Activated CD8-positive, alpha-beta memory T cell treated with anti-CD3 and anti-CD28 coated beads, Interleukin-2, amount 50 U/mL, for 48 hours (primary cell): ENCODE results near the gene ZNF628.

ENCODE experiments used
- DNase-seq: peaks from one replicate; pipeline ENCODE4 v3.0.0-alpha.2; 2020

The ZNF628 gene

DNA sequence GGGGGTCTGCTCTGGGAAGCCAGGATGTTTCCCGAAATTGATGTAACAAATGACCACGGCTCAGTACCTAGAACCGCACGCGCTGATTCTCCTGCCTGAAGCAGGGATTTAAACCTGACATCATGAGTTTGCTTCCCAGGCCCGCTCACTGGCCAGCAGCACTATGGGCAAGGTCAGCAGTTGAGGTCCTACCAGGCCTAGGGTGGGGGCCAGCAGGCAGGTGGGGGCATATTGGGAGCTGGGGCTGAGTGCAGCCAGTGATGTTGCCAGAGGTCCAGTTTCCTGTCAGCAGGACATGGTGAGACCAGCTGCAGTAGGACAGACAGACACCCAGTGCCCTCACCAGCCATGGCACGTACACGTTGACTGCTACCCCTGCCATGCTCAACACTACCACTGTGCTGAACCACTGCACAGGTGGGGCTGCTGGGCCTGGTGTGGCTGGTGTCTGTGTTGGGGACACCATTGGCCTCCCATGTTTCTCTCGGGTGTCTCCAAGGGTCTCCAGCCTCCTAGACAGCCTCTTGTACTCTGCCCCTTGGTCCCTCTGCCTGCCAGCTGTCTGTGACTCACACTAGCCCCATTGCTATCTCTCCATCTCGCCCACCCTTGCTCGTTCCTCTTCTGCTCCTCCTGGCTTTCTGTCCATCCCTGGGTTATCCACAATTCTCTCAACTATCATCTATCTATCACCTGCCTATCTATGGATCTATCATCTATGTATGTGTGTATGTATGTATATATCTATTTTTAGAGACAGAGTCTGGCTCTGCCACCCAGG is 10.8 kb upstream of the ZNF628 start:
- no peak for DNase-seq

- DNase-seq: no peak
Observed at GRCh38 chr19:55466241-55466614, 10.2 kb upstream of the ZNF628 start.

DNA sequence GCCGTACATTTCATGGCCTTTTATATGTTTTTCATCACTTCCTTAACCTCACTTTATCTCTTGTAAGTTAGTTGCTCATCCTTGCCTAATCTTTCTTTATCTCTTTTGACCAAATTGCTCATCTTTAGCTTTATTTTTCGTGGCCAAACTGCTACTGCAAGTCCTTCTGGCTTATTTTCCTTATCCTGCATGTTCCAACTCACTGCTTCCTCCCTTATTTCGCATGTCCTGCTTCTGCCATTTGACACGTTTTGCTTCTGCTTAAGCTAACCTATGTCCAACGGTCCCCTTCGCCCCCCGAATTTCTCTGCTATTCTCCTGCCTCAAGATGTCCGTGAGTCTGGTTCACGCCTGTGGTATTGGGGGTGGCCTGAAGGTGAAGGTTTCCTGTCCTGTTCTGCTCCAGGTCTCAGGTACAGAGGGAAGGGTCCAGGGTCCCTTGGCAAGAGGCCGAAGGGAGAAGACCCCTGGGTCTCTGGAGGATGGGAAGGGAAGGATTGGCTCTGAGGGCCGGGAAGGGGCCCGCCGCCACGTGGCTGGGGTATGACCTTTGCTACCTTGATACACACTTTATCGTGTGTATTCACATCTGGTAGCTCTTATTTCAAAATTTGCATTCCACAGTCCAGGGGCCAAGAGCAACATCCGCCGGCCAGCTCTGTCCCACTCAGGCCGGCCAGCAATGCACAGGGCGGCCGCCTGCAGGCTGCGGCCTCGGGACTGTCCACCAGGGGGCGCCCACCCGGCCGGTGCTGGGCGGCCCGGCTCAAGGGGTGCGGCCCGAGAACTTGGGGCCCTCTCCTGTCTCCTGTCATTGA is 9.0 kb upstream of the ZNF628 start:
- peak; percentile 96 for DNase-seq

GRCh38 chr19:55468054-55468393 is 8.4 kb upstream of the ZNF628 start:
- no peak for DNase-seq

GRCh38 chr19:55471266-55471665 is 5.2 kb upstream of the ZNF628 start:
- DNase-seq: no peak

- DNase-seq: no peak
Observed at GRCh38 chr19:55472463-55472862, 4.0 kb upstream of the ZNF628 start.

- no peak for DNase-seq
Observed at GRCh38 chr19:55473225-55474012, 3.0 kb upstream of the ZNF628 start.

DNA sequence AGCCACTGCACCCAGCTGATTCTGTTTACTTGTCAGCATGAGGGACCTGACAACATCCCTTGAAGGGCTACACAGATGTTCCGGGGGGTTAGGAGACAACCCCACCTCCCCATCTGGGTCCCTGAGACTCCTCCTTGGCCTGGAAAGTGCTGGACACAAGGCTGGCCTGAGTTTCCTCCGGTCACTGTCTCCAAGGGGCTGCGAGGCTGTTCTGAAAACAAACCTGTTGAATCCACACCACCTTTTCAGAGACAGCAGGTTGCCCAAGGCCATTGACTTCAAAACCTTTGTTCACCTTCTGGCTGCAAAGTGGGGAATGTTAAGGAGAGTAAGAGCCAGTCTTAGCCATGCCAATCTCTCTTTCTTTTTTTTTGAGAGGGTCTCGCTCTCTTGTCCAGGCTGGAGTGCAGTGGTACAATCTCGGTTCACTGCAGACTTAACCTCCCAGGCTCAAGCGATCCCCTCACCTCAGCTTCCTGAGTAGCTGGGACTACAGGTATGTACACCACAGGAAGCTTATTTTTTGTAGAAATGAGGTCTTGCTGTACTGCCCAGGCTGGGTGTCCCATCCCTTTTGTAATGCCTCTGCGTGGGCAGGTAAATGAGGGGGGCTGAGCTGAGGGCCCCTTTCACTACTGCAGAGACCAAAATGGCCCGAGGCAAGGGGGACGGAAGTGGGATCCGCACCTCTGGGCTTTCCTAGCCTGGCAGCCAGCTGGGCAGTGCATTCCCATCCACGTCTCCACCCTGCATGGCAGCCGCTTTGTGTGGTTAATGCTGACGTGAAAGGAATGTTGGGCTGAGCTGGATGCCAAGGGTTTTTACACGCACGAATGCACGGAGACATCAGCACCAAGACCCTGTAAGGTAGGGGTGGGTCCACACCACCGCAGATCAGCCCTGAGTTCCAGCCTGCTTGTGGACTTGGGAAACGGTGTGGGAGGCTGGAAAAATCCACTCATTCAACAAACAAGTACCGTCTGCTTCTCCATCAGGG is 1.9 kb upstream of the ZNF628 start:
- no peak for DNase-seq

DNA sequence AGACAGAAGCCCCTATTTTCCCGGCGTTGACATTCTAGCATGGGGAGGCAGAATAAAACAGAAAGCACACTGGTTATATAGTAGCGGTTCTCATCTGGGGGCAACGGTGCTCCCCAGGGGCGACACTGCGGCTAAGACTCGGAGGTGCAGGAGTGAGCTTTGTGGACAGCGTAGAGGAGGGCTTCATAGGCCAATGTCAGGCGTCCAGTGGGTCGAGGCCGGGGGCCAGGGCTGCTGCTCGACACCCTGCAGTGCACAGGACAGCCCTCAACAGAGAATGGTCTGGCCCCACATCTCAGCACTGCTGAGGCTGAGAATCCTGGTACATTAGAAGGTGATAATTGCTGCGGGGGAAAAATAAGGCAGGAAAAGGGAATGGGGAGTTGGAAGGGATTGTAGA is 1.5 kb downstream of the ZNF628 start:
- DNase-seq: no peak

DNA sequence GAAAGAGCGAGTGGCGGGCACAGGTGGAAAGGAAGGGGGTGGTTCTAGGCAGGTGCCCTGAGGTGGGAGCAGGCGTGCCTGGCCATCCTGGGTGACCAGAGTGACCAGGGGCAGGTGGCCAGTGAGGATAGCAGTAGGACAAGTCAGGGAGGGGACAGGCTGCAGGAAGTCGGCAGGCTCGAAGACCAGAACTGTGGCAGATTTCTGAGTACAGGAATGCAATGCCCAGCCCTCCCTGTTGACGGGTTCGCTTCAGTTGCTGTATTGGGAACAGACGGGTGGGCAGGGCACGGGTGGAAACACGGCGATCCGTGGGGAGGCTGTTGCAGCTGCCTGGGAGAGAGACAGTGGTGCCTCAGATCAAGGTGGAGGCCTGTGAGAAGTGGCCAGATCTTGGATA is 1.9 kb downstream of the ZNF628 start:
- DNase-seq: no peak

GRCh38 chr19:55479045-55479444 is 2.6 kb downstream of the ZNF628 start:
- DNase-seq: no peak

- no peak for DNase-seq
Observed at GRCh38 chr19:55479451-55480230, 3.2 kb downstream of the ZNF628 start.

- no peak for DNase-seq
Observed at GRCh38 chr19:55481148-55481793, 4.9 kb downstream of the ZNF628 start.

- no peak for DNase-seq
Observed at GRCh38 chr19:55481794-55482155, 5.4 kb downstream of the ZNF628 start.

- DNase-seq: no peak
Observed at GRCh38 chr19:55482156-55482961, 5.9 kb downstream of the ZNF628 start.

GRCh38 chr19:55482967-55483705 is 6.7 kb downstream of the ZNF628 start:
- DNase-seq: no peak

- DNase-seq: no peak
Observed at GRCh38 chr19:55483706-55484592, 7.5 kb downstream of the ZNF628 start.
